Smooth muscle cell (in vitro differentiated cells): ENCODE results near the gene MACO1. TPM values are rescaled to one million over a fixed set of nuclear protein-coding genes. Genes with fewer than 3 reads are reported as not detected.
A peak's percentile ranks its signal among the peaks of the same experiment; 100 is the strongest.

Source experiments
- DNase-seq: peaks from one replicate; lab custom pipeline; 2025; ENCODE audit not compliant: unreplicated experiment; lab: John Stamatoyannopoulos, UW
- H2AFZ ChIP-seq: fragments of 200-600 bp; sonication (generic); 2 replicates; pipeline ENCODE4 v1.6.0; 2016; ENCODE audit warnings: antibody characterized with exemption, low read depth, mild to moderate bottlenecking
- H3F3A ChIP-seq: fragments of 200-600 bp; sonication (generic); 2 replicates; pipeline ENCODE4 v1.6.0; 2017; ENCODE audit warnings: antibody characterized with exemption, low read depth
- H3K27ac ChIP-seq: fragments of 200-600 bp; sonication (generic); 2 replicates; pipeline ENCODE4 v1.5.1; 2016; ENCODE audit warnings: low read depth, mild to moderate bottlenecking
- H3K27me3 ChIP-seq: fragments of 200-600 bp; sonication (generic); 2 replicates; pipeline ENCODE4 v1.6.1; 2016; ENCODE audit warnings: low read depth, mild to moderate bottlenecking
- H3K36me3 ChIP-seq: fragments of 200-600 bp; sonication (generic); 2 replicates; pipeline ENCODE4 v1.5.1; 2016; ENCODE audit warnings: low read depth
- H3K4me1 ChIP-seq: fragments of 200-600 bp; sonication (generic); 2 replicates; pipeline ENCODE4 v1.5.1; 2016; ENCODE audit warnings: low read depth
- H3K4me2 ChIP-seq: fragments of 200-600 bp; sonication (generic); 2 replicates; pipeline ENCODE4 v1.6.0; 2016; ENCODE audit warnings: mild to moderate bottlenecking
- H3K4me3 ChIP-seq: fragments of 200-600 bp; sonication (generic); 2 replicates; pipeline ENCODE4 v1.5.1; 2016; ENCODE audit warnings: mild to moderate bottlenecking
- H3K79me2 ChIP-seq: fragments of 200-600 bp; sonication (generic); 2 replicates; pipeline ENCODE4 v1.6.0; 2016; ENCODE audit warnings: low read depth, mild to moderate bottlenecking
- H3K9ac ChIP-seq: fragments of 200-600 bp; sonication (generic); 2 replicates; pipeline ENCODE4 v1.6.0; 2016; ENCODE audit warnings: low read depth
- H3K9me3 ChIP-seq: fragments of 200-600 bp; sonication (generic); replicated peaks from 2 replicates; pipeline ENCODE4 v1.5.1; 2016; ENCODE audit warnings: low read depth
- H4K20me1 ChIP-seq: fragments of 200-600 bp; sonication (generic); 2 replicates; pipeline ENCODE4 v1.6.0; 2016; ENCODE audit warnings: low read depth
- CTCF ChIP-seq: fragments of 200-600 bp; sonication (generic); IDR thresholded peaks from 2 replicates; pipeline ENCODE4 v1.5.1; 2017; ENCODE audit warnings: borderline replicate concordance, mild to moderate bottlenecking, antibody characterized with exemption; ENCODE audit not compliant: insufficient read depth, poor library complexity, severe bottlenecking
- WGBS: methylation state at CpG from one replicate; pipeline ENCODE4 v1.1.7; 2016; ENCODE audit warnings: low lambda C conversion rate; 5-methylcytosine and 5-hydroxymethylcytosine counted together
- polyA plus RNA-seq: library from polyadenylated mRNA; unstranded; fragments of >200 nt; fragmentation: Nextera tagmentation; extraction: Ambion mirVana; gene quantifications from 2 replicates; pipeline ENCODE4 v1.2.1, GENCODE V29; 2016
- total RNA-seq: library from RNA; depleted of rRNA; stranded (reverse); fragments of >200 nt; gene quantifications from 2 replicates; pipeline ENCODE4 v1.2.3, GENCODE V29; 2014

The MACO1 gene
- total and polyA plus RNA-seq, 2 experiments from 2014 or later = 19.8 to 29.8 TPM

- H3K36me3 ChIP-seq = no peaks in the 10 kb centered on the region
- no peak for TF ChIP-seq CTCF
- 40% methylated on average over 2 of the region's 2 CpGs for WGBS
- no peak overlapping the region for H3K4me3 ChIP-seq
- H3K27ac ChIP-seq = no peak overlapping the region
- no peaks in the 10 kb centered on the region for H3K9me3 ChIP-seq
- H2AFZ ChIP-seq = no peak overlapping the region
- H3K4me1 ChIP-seq = no peaks in the 10 kb centered on the region
- H3K4me2 ChIP-seq = no peak overlapping the region
- peaks cover 99% of the 10 kb centered on the region for H4K20me1 ChIP-seq
- H3K79me2 ChIP-seq = peaks cover 84% of the 10 kb centered on the region
- no peak for DNase-seq
- H3F3A ChIP-seq = no peaks in the 10 kb centered on the region
- no peaks in the 10 kb centered on the region for H3K27me3 ChIP-seq
- H3K9ac ChIP-seq = no peak overlapping the region
Observed at GRCh38 chr1:25445993-25446538, 15.4 kb downstream of the MACO1 start.

GRCh38 chr1:25447547-25447946, 16.9 kb downstream of the MACO1 start:
- DNase-seq = no peak
- Histone ChIP-seq H3K36me3 (no peaks in the 10 kb centered on the region), H4K20me1 (peaks cover 85% of the 10 kb centered on the region), H3K9ac (no peak overlapping the region), H3K27ac (peak overlapping the region; percentile 23), H3K27me3 (no peaks in the 10 kb centered on the region), H2AFZ (no peak overlapping the region), H3K4me1 (no peaks in the 10 kb centered on the region), H3K79me2 (peaks cover 72% of the 10 kb centered on the region), H3K4me3 (no peak overlapping the region), H3F3A (no peaks in the 10 kb centered on the region), H3K9me3 (no peaks in the 10 kb centered on the region), H3K4me2 (no peak overlapping the region)
- TF ChIP-seq CTCF = no peak

- WGBS = 98% methylated on average over 2 of the region's 2 CpGs
- no peaks in the 10 kb centered on the region for H3K27me3 ChIP-seq
- H3K36me3 ChIP-seq = peaks cover 3% of the 10 kb centered on the region
- H3K9ac ChIP-seq = no peak overlapping the region
- H2AFZ ChIP-seq = no peak overlapping the region
- H3K4me1 ChIP-seq = no peaks in the 10 kb centered on the region
- DNase-seq = no peak
- no peak overlapping the region for H3K27ac ChIP-seq
- no peaks in the 10 kb centered on the region for H3K9me3 ChIP-seq
- peaks cover 56% of the 10 kb centered on the region for H4K20me1 ChIP-seq
- H3F3A ChIP-seq = no peaks in the 10 kb centered on the region
- H3K4me3 ChIP-seq = no peak overlapping the region
- no peak for TF ChIP-seq CTCF
- H3K79me2 ChIP-seq = peaks cover 39% of the 10 kb centered on the region
- H3K4me2 ChIP-seq = no peak overlapping the region
Observed at GRCh38 chr1:25450891-25451290, 20.2 kb downstream of the MACO1 start.

- peaks cover 8% of the 10 kb centered on the region for H3K36me3 ChIP-seq
- H3K79me2 ChIP-seq = peaks cover 28% of the 10 kb centered on the region
- H4K20me1 ChIP-seq = peaks cover 45% of the 10 kb centered on the region
- no peaks in the 10 kb centered on the region for H3K9me3 ChIP-seq
- no peak for TF ChIP-seq CTCF
- no peaks in the 10 kb centered on the region for H3K4me1 ChIP-seq
- no peaks in the 10 kb centered on the region for H3F3A ChIP-seq
- H3K27ac ChIP-seq = no peak overlapping the region
- no peak for DNase-seq
- H3K9ac ChIP-seq = no peak overlapping the region
- H3K27me3 ChIP-seq = no peaks in the 10 kb centered on the region
- no peak overlapping the region for H3K4me2 ChIP-seq
- WGBS = 96% methylated on average over 3 of the region's 3 CpGs
- H2AFZ ChIP-seq = no peak overlapping the region
- no peak overlapping the region for H3K4me3 ChIP-seq
Observed at GRCh38 chr1:25451908-25452307, 21.2 kb downstream of the MACO1 start.
